ENCODE results near the gene TOP1. TPM values are rescaled to one million over a fixed set of nuclear protein-coding genes. Genes with fewer than 3 reads are reported as not detected.

Gene TOP1
- total RNA-seq, 1 donor from 2014 or later = 62.7 TPM

GRCh38 chr20:41049451-41049850 is 20.8 kb downstream of the TOP1 start:
- Mint-ChIP-seq H3K27me3 (no peaks in the 10 kb centered on the region), H3K9me3 (peaks cover 3% of the 10 kb centered on the region), H3K36me3 (ENCODE audit: low read depth) (peaks cover 6% of the 10 kb centered on the region), H3K4me3 (peak overlapping the region; percentile 29), H3K27ac (peak overlapping the region; percentile 47), H3K4me1 (peaks cover 90% of the 10 kb centered on the region)
- CTCF ChIA-PET = interaction anchor here (5.6 kb wide), 1 partner anchor 58 kb away, joined by 39 read pairs; no protein-coding TSS in a partner anchor
- no peak for ATAC-seq (ENCODE audit: low read depth)
- no peak for TF ChIP-seq CTCF (IDR thresholded peaks at IDR 0.05)
- no peak for DNase-seq
- POLR2A ChIA-PET = interaction anchor here (2.9 kb wide), 1 partner anchor 58 kb away, joined by 22 read pairs; no protein-coding TSS in a partner anchor
- intact Hi-C loops (cut with micrococcal nuclease) = loop anchor here (2.0 to 10.0 kb wide), 3 partner anchors 13 to 565 kb away; partner anchors contain the start of gene CHD6

GRCh38 chr20:41050361-41051008 is 21.9 kb downstream of the TOP1 start:
- ChIA-PET POLR2A (interaction anchor here (0.6 to 2.9 kb wide), 2 partner anchors 59 to 1910 kb away, joined by 5 to 22 read pairs; no protein-coding TSS in a partner anchor), CTCF (interaction anchor here (0.6 to 5.6 kb wide), 2 partner anchors 33 to 59 kb away, joined by 3 to 39 read pairs; no protein-coding TSS in a partner anchor)
- no peak for TF ChIP-seq CTCF (IDR thresholded peaks at IDR 0.05)
- Mint-ChIP-seq H3K36me3 (ENCODE audit: low read depth) (peaks cover 6% of the 10 kb centered on the region), H3K4me1 (peaks cover 91% of the 10 kb centered on the region), H3K9me3 (peaks cover 3% of the 10 kb centered on the region), H3K27me3 (no peaks in the 10 kb centered on the region), H3K4me3 (peak overlapping the region; percentile 60), H3K27ac (peak overlapping the region; percentile 74)
- DNase-seq (no peak), ATAC-seq (ENCODE audit: low read depth) (peak; percentile 43)
- intact Hi-C loops (cut with micrococcal nuclease) = no loop called here

DNA sequence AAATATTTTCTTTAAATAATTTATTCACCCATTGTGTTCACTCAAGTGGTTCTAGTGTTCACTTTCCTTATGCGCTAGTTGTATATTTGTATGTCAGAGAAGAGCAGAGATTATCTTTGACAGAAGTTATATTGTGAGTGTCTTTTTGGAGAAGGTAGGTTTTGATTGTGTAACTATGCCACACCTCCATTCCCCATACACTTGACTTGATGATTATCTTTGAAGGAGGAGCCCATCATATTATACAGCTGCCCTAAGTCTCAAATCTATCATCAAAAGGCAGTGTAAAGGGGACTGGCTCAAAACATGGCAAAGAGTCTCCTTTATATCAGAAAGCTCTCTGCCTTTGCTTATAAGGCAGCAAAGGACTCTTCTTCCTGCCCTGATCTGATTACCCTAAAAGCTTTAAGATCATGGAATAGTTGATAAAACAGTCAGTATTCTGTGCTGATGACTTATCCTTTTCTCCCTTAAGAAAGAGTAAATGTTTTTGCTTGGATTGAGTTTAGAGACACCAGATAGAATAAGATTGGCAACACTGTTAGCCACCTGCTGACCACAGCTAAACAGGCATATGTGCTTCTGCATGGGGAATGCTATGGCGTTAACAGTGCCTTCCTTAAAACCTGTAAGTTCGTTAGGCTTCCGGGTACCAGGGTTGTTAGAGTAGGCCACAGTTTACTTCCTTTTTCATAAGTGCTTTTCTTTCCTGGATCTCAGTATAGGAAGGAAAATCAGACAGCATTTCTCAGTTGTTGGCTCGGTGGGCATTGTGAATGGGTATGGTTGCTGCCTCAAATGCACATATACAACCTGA is 22.6 kb downstream of the TOP1 start:
- peaks cover 93% of the 10 kb centered on the region for H3K4me1 Mint-ChIP-seq
- ATAC-seq (ENCODE audit: low read depth) (no peak), DNase-seq (no peak)
- POLR2A ChIA-PET = interaction anchor here (2.9 kb wide), 1 partner anchor 60 kb away, joined by 22 read pairs; no protein-coding TSS in a partner anchor
- peaks cover 6% of the 10 kb centered on the region for H3K36me3 Mint-ChIP-seq (ENCODE audit: low read depth)
- H3K27me3 Mint-ChIP-seq = no peaks in the 10 kb centered on the region
- intact Hi-C loops (cut with micrococcal nuclease) = no loop called here
- H3K4me3 Mint-ChIP-seq = peak overlapping the region; percentile 64
- no peak for TF ChIP-seq CTCF (IDR thresholded peaks at IDR 0.05)
- H3K27ac Mint-ChIP-seq = peak overlapping the region; percentile 74
- H3K9me3 Mint-ChIP-seq = peaks cover 3% of the 10 kb centered on the region
- CTCF ChIA-PET = interaction anchor here (2.5 kb wide), 1 partner anchor 60 kb away, joined by 14 read pairs; no protein-coding TSS in a partner anchor

- POLR2A ChIA-PET = interaction anchor here (1.4 kb wide), 1 partner anchor 61 kb away, joined by 4 read pairs; no protein-coding TSS in a partner anchor
- H3K4me1 Mint-ChIP-seq = peaks cover 80% of the 10 kb centered on the region
- peaks cover 6% of the 10 kb centered on the region for H3K36me3 Mint-ChIP-seq (ENCODE audit: low read depth)
- DNase-seq (no peak), ATAC-seq (ENCODE audit: low read depth) (no peak)
- no peak overlapping the region for H3K4me3 Mint-ChIP-seq
- intact Hi-C loops (cut with micrococcal nuclease) = no loop called here
- no peak overlapping the region for H3K27ac Mint-ChIP-seq
- H3K9me3 Mint-ChIP-seq = peaks cover 3% of the 10 kb centered on the region
- no peaks in the 10 kb centered on the region for H3K27me3 Mint-ChIP-seq
- CTCF ChIA-PET = interaction anchor here (0.7 to 2.5 kb wide), 2 partner anchors 21 to 62 kb away, joined by 4 to 14 read pairs; no protein-coding TSS in a partner anchor
- TF ChIP-seq CTCF (IDR thresholded peaks at IDR 0.05) = no peak
Measured at GRCh38 chr20:41052742-41053419, 24.3 kb downstream of the TOP1 start.

All from activated B cell treated with CpG ODN at 0.5 μM for 24 hours (primary cell).